Measurements from ENCODE around the gene SH3GL2.

GRCh38 chr9:17832812-17833211 lies 253.9 kb downstream of the SH3GL2 start:
- TF ChIP-seq, protein P1, sequence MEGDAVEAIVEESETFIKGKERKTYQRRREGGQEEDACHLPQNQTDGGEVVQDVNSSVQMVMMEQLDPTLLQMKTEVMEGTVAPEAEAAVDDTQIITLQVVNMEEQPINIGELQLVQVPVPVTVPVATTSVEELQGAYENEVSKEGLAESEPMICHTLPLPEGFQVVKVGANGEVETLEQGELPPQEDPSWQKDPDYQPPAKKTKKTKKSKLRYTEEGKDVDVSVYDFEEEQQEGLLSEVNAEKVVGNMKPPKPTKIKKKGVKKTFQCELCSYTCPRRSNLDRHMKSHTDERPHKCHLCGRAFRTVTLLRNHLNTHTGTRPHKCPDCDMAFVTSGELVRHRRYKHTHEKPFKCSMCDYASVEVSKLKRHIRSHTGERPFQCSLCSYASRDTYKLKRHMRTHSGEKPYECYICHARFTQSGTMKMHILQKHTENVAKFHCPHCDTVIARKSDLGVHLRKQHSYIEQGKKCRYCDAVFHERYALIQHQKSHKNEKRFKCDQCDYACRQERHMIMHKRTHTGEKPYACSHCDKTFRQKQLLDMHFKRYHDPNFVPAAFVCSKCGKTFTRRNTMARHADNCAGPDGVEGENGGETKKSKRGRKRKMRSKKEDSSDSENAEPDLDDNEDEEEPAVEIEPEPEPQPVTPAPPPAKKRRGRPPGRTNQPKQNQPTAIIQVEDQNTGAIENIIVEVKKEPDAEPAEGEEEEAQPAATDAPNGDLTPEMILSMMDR (IDR thresholded peaks at IDR 0.05), result no peak
- no peak for TF ChIP-seq ZFX (IDR thresholded peaks at IDR 0.05; ENCODE audit: borderline replicate concordance)

Data from 22Rv1 (cell line).